Keratinocyte (primary cell): ENCODE measurements around the gene PPP1CC. TPM values are rescaled to one million over a fixed set of nuclear protein-coding genes. Genes with fewer than 3 reads are reported as not detected.

Experiments used
- DNase-seq: peaks from one replicate; pipeline ENCODE4 v3.0.0-alpha.2; 2011; ENCODE audit warnings: low read depth, missing footprints, low spot score
- FAIRE-seq: peaks from 2 replicates; lab custom pipeline; 2011; peaks lifted over from hg19 to GRCh38; lab: Jason Lieb, UNC
- H2AFZ ChIP-seq: 2 replicates; pipeline ENCODE4 v1.6.0; 2012; ENCODE audit warnings: low read length, control low read depth, inconsistent platforms; ENCODE audit not compliant: control insufficient read depth
- H3K27ac ChIP-seq: 2 replicates; pipeline ENCODE4 v1.5.1; 2011; ENCODE audit warnings: low read length; ENCODE audit not compliant: control insufficient read depth, insufficient read depth
- H3K27me3 ChIP-seq: 3 replicates; pipeline ENCODE4 v1.6.0; 2011; ENCODE audit warnings: low read length; ENCODE audit not compliant: control insufficient read depth, insufficient read depth; ENCODE audit errors: extremely low read depth
- H3K36me3 ChIP-seq, 2 experiments: 2 replicates in 1 of 2; 3 replicates in 1 of 2; pipeline ENCODE4 v1.5.1; 2011; ENCODE audit warnings: low read length in 2 of 2, mild to moderate bottlenecking in 1 of 2; ENCODE audit not compliant: control insufficient read depth in 2 of 2, insufficient read depth in 2 of 2; ENCODE audit errors: extremely low read depth in 1 of 2
- H3K4me1 ChIP-seq: 3 replicates; pipeline ENCODE4 v1.5.1; 2011; ENCODE audit warnings: low read length; ENCODE audit not compliant: control insufficient read depth, insufficient read depth; ENCODE audit errors: extremely low read depth
- H3K4me2 ChIP-seq: 3 replicates; pipeline ENCODE4 v1.6.0; 2011; ENCODE audit warnings: low read depth, low read length; ENCODE audit not compliant: control insufficient read depth, insufficient read depth; ENCODE audit errors: extremely low read depth
- H3K4me3 ChIP-seq, 3 experiments: fragments of 200-600 bp in 1 of 3; sonication (generic) in 1 of 3; 2 replicates in 2 of 3; 3 replicates in 1 of 3; pipeline ENCODE4 v1.5.1; 2011 to 2016; ENCODE audit warnings: low read length in 3 of 3, mild to moderate bottlenecking in 3 of 3, control low read depth in 2 of 3, inconsistent platforms in 1 of 3, low read depth in 1 of 3, mixed read lengths in 1 of 3, mixed run types in 1 of 3, moderate library complexity in 1 of 3; ENCODE audit not compliant: control insufficient read depth in 2 of 3, insufficient read depth in 2 of 3; ENCODE audit errors: extremely low read depth in 1 of 3
- H3K79me2 ChIP-seq: 2 replicates; pipeline ENCODE4 v1.6.0; 2012; ENCODE audit warnings: low read length; ENCODE audit not compliant: control insufficient read depth, insufficient read depth
- H3K9ac ChIP-seq: 3 replicates; pipeline ENCODE4 v1.6.0; 2011; ENCODE audit warnings: low read length; ENCODE audit not compliant: control insufficient read depth, insufficient read depth; ENCODE audit errors: extremely low read depth
- H3K9me1 ChIP-seq: 3 replicates; pipeline ENCODE4 v1.6.0; 2011; ENCODE audit warnings: low read length; ENCODE audit not compliant: control insufficient read depth, insufficient read depth; ENCODE audit errors: extremely low read depth
- H3K9me3 ChIP-seq: 2 replicates; pipeline ENCODE4 v1.5.1; 2012; ENCODE audit warnings: low read depth, low read length; ENCODE audit not compliant: control insufficient read depth
- H4K20me1 ChIP-seq: 3 replicates; pipeline ENCODE4 v1.6.0; 2011; ENCODE audit warnings: low read length; ENCODE audit not compliant: control insufficient read depth, insufficient read depth; ENCODE audit errors: extremely low read depth
- EZH2 ChIP-seq: IDR thresholded peaks from one replicate; pipeline ENCODE4 v1.6.1; 2012; ENCODE audit warnings: inconsistent platforms, mild to moderate bottlenecking, low read length, moderate library complexity
- dilution Hi-C: fragments of 300-500 bp; cut with MboI; formaldehyde crosslinking; loops from one replicate; pipeline ENCODE4 v1.7.0; 2020; ENCODE audit warnings: low sequenced_read_pairs; ENCODE audit not compliant: extremely low pct_ligation_motif_present
- polyA plus RNA-seq, 5 experiments: library from polyadenylated mRNA; depleted of rRNA in 3 of 5; stranded (reverse) in 3 of 5; stranded (forward) in 1 of 5; unstranded in 1 of 5; fragments of >200 nt; gene quantifications; 1 replicate in 1 of 5; 2 replicates in 3 of 5; 3 replicates in 1 of 5; pipeline versions ENCODE4 v1.2.1 to v1.2.3, GENCODE V29; 2011 to 2012; ENCODE audit warnings: missing spikeins in 2 of 5, low read depth in 1 of 5, low replicate concordance in 1 of 5
- TF ChIP-seq, protein P1 (sequence below), 3 experiments: IDR thresholded peaks in 1 of 3; conservative IDR thresholded peaks in 1 of 3; optimal IDR thresholded peaks in 1 of 3; 2 replicates in 2 of 3; 3 replicates in 1 of 3; pipeline versions ENCODE3 to v1.5.1; 2011; ENCODE audit warnings: low read length in 3 of 3, mild to moderate bottlenecking in 3 of 3, moderate library complexity in 2 of 3, control low read depth in 1 of 3, inconsistent platforms in 1 of 3; ENCODE audit not compliant: insufficient read depth in 2 of 3; ENCODE audit errors: extremely low read depth in 1 of 3

PPP1CC gene
- polyA plus RNA-seq, 1 donor (not counting 4 experiments of a cell fraction or from before 2014, with no cell fraction given) = 158 TPM

DNA sequence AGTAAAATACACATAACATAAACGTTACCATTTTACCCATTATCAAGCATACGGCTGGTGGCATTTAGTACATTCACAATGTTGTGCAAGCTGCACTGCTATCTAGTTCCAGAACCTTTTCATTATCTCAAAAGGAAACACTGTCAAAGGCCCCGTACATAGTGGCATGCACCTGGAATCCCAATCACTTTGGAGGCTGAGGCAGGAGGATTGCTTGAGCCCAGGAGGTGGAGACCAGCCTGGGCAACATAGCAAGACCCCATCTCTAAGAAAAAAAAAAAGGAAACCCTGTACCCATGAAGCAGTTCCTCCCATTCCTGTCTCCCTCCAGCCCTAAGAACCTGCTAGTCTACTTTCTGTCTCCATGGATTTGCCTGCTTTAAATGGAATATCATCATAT, 46.4 kb downstream of the PPP1CC start:
- DNase-seq = no peak

DNA sequence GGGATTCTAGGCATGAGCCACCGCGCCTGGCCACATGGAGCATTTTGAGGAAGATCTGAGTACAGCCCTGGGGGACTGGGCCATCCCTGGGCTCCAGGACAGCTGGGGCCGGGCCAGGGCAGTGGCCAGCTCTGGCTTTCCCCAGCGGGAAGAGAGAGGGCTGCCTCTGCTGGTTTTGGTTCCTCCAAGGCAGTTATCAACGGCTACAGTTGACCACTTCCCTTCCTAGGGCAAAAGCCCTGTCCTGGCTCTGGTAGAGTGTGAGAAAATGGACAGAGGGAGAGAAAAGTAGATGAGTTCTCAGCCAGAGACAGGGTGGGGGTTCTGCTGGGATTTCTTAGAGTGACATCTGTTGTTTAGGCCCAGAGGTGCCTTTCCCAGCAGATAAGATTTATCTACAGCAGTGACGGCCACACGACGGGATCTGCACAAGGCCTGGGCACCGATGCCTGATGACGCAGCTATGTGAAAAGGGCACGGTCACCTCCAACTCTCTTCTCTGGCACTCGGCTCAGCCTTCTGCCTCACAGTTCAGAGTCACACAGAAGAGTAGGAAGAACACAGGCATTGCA, 48.3 kb downstream of the PPP1CC start:
- Histone ChIP-seq H3K4me3 (no peak overlapping the region), H3K36me3 (no peaks in the 10 kb centered on the region), H3K9ac (no peak overlapping the region), H4K20me1 (no peaks in the 10 kb centered on the region), H3K79me2 (no peaks in the 10 kb centered on the region), H3K9me3 (no peaks in the 10 kb centered on the region), H3K4me1 (peaks cover 3% of the 10 kb centered on the region), H3K27ac (no peak overlapping the region), H3K27me3 (no peaks in the 10 kb centered on the region), H3K4me2 (no peak overlapping the region), H2AFZ (no peak overlapping the region), H3K9me1 (no peaks in the 10 kb centered on the region)
- dilution Hi-C loops = no loop called here
- FAIRE-seq = no peak
- no peak for DNase-seq
- TF ChIP-seq, protein P1, sequence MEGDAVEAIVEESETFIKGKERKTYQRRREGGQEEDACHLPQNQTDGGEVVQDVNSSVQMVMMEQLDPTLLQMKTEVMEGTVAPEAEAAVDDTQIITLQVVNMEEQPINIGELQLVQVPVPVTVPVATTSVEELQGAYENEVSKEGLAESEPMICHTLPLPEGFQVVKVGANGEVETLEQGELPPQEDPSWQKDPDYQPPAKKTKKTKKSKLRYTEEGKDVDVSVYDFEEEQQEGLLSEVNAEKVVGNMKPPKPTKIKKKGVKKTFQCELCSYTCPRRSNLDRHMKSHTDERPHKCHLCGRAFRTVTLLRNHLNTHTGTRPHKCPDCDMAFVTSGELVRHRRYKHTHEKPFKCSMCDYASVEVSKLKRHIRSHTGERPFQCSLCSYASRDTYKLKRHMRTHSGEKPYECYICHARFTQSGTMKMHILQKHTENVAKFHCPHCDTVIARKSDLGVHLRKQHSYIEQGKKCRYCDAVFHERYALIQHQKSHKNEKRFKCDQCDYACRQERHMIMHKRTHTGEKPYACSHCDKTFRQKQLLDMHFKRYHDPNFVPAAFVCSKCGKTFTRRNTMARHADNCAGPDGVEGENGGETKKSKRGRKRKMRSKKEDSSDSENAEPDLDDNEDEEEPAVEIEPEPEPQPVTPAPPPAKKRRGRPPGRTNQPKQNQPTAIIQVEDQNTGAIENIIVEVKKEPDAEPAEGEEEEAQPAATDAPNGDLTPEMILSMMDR (optimal IDR thresholded peaks at IDR 0.05 in 1 of 3, IDR thresholded peaks at IDR 0.05 in 1 of 3, conservative IDR thresholded peaks at IDR 0.05 in 1 of 3; ENCODE audit: extremely low read depth in 1 of 3, insufficient read depth in 2 of 3, low read length in 3 of 3) = no peak
- TF ChIP-seq EZH2 = no peak

More for the DNA sequence above, 46.4 kb downstream of the PPP1CC start:
- H3K9ac ChIP-seq = no peak overlapping the region
- dilution Hi-C loops = no loop called here
- H3K4me1 ChIP-seq = no peaks in the 10 kb centered on the region
- H3K9me1 ChIP-seq = no peaks in the 10 kb centered on the region
- no peak overlapping the region for H3K27ac ChIP-seq
- H3K79me2 ChIP-seq = no peaks in the 10 kb centered on the region
- no peaks in the 10 kb centered on the region for H4K20me1 ChIP-seq
- TF ChIP-seq, protein P1 (optimal IDR thresholded peaks at IDR 0.05 in 1 of 3, IDR thresholded peaks at IDR 0.05 in 1 of 3, conservative IDR thresholded peaks at IDR 0.05 in 1 of 3; ENCODE audit: extremely low read depth in 1 of 3, insufficient read depth in 2 of 3, low read length in 3 of 3) = no peak
- TF ChIP-seq EZH2 = no peak
- H3K4me2 ChIP-seq = no peak overlapping the region
- no peak overlapping the region for H3K4me3 ChIP-seq
- no peak for FAIRE-seq
- H3K9me3 ChIP-seq = no peaks in the 10 kb centered on the region
- no peaks in the 10 kb centered on the region for H3K27me3 ChIP-seq
- no peaks in the 10 kb centered on the region for H3K36me3 ChIP-seq
- no peak overlapping the region for H2AFZ ChIP-seq
